ENCODE data around the gene C18orf32. TPM values are rescaled to one million over a fixed set of nuclear protein-coding genes. Genes with fewer than 3 reads are reported as not detected.
A peak's percentile ranks its signal among the peaks of the same experiment; 100 is the strongest.
"Not testable (repeated sequence)": the region's sequence is repeated elsewhere in the genome, so short reads cannot be mapped to it uniquely, and the experiment has no call there.

The C18orf32 gene
- total RNA-seq, 1 donor from 2014 or later = 49.3 TPM

DNA sequence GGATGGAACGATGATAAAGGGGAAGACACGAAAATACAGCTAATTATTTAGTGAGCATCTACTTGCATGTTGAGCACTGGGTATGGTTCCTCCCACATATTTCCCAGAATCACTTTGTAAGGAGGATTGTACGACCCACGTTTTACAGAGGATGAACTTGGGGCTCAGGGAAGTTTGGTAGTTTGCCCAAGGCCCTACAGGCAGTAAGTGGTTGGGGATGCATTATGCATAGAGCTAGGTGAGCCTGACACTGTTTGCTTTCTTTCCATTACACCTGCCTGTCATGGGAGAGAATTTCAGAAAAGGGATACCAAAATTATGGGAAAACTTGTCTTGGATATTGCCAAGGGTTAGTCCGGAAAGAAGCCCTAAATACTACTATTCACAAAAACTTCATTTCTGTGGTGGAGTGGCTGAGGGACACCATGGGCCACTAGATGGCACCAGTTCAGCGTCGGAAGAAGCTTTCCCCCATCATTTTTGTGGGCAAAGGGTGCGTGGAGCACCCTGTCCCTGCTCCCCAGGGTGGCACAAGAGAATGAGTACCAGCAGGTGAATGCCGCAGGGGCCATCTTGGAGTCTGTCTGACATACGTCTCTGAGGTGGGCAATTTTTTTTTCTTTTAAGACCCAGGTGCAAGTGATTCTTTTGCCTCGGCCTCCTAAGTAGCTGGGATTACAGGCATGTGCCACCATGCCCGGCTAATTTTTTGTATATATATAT, 23.5 kb upstream of the C18orf32 start:
- ATAC-seq = peak; percentile 66
- DNase-seq = peak; percentile 40
- intact Hi-C loops (cut with micrococcal nuclease) = loop anchor here (5.0 kb wide), 1 partner anchor 347 kb away; no protein-coding TSS in a partner anchor

DNA sequence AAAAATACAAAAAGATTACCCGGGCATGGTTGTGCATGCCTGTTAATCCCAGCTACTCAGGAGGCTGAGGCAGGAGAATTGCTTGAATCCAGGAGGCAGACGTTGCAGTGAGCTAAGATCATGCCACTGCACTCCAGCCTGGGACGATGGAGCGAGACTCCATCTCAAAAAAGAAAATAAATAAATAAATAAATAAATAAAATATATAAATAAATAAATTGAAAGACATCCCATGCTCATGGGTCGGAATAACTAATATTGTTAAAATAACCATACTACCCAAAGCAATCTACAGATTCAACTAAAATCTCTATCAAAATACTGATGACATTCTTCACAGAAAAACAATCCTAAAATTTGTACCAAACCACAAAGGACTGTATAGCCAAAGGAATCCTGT, 19.4 kb upstream of the C18orf32 start:
- ATAC-seq; DNase-seq; intact Hi-C loops (cut with micrococcal nuclease): not testable (repeated sequence)

DNA sequence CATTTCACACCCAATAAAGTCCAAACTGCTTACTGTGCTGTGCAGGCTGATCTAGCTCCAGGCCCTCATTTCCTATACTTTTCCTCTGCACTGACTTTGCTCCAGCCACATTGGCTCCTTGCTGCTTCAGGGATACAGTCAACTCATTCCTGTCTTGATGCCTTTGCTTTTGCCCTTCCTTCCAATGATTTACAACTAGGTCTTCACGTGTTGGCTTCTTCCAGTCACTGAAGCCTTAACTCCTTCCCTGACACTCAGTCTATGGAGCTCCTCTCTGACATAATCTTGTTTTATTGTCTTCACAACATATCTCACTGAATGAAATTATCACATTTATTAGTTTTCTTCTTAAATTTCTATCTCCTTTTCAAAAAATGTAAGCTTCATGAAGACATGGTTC, 16.9 kb upstream of the C18orf32 start:
- no peak for DNase-seq
- ATAC-seq = no peak
- intact Hi-C loops (cut with micrococcal nuclease) = no loop called here

DNA sequence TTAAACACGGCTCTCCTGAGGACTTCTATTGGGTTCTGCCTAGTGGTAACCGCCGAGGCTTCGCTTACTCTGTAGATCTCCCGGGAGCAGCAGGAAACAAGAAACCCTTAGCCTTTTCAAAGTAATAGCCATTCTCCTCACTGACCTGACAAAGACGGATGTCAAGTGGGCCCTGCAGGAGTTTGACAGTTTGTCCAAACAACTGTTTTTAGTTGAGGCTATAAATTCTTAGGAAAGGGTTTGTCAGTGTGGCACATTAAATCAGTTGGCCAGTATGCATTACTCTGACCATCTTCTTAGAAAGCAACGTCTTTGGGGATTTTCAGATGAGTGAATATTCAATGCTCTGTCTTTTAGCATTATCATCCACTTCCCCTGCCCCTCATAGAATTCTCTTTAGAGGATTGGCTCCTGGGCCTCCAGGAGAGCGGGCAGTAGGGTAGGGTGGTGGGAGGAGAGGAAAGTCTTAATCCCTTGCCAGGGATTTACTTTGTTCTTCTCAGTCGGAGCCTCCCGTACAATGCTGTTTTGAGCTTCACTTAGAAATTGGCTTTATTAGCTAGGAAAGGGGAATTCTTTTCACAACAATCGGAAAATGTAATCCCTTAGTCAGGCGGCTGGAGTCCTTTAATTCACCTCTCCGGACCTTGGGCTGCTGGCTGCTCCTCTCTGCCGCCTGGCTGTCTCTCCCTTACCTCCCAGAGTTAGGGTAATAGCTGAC, 13.3 kb upstream of the C18orf32 start:
- intact Hi-C loops (cut with micrococcal nuclease) = no loop called here
- ATAC-seq (no peak), DNase-seq (no peak)

DNA sequence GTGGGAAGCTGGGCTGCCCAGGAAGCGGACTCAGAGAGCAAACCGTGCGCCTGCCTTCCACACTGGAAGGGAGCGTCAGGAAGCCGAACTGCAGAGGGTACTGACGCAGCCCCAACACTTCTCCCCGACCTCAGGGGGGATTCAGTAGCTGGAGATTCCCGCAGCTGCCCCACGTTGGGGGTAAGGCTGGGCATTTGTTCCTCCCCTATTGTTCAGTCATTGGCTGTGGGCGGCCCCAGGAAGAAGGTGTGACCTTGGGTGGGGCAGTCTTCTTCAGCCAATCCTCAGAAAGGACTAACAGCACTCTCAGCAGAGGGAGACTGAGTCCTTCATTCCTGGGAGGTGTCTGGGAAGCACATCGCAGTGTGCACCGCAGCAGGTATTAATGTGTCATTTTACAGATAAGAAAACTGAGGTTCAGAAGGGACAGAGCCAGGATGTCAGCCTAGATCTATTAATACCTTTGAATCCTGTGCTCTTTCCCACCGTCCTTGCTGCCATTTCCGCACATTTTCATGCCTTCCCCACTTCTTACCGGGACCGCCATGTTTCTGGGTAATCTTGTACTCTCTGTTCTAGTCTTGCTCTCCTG, 12.1 kb upstream of the C18orf32 start:
- ATAC-seq (no peak), DNase-seq (no peak)
- intact Hi-C loops (cut with micrococcal nuclease) = no loop called here

DNA sequence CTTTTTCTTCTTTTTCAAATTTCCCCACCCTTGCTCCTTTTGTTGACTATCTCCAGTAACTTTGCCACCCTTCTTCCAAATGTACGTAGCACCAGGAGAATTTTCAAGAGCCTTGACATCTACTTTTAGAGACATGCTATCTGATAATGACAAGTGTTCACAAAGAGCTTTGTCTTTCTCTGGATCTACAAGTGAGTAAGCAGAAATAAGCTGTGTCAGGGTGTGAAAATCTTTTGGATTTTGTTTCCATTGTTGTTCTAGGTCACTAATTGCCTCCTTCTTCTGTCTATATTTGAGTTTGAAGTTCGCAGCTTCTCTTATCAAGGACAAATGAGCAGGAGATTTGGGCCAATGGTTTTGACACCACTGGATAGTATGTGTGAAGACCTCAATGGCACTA, 8.4 kb upstream of the C18orf32 start:
- ATAC-seq = no peak
- DNase-seq = no peak
- intact Hi-C loops (cut with micrococcal nuclease) = no loop called here

DNA sequence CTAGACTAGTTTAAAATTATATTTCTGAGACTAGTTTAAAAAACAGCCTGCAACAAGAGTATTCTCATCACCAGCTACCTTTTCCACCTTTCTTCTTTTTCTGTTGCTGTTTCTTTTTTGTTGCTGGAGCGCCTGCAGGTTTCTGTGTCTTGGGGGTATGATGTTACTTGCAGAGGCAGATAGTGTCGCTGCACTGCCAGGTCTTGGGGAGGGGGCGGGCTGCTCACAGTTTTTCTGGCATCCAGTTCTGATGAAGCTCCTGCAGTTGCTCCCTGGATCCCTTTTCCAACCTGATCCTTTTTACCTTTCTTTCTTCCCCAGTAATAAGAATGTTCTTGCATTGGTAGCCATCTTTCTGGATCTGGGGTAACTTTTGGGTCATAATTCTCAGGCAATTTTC, 8.0 kb upstream of the C18orf32 start:
- intact Hi-C loops (cut with micrococcal nuclease) = no loop called here
- DNase-seq = no peak
- no peak for ATAC-seq

DNA sequence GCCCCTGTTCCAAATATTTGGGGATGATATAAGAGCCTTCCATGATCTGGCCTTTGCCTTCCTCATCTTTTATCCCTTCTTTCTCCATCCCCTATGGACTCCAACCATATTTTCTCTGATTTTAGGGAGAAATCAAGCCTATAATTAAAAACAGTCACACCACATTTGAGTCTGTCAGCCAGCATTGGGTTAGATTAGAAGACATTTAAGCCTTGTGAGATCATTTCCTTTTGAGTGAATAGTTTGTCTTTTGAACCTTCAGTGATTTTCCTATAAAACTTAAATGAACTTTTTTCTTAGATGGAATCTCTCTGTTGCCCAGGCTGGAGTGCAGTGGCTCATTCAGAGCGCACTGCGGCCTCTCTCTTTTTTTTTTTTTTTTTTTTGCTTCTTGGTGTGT, 7.6 kb upstream of the C18orf32 start:
- ATAC-seq (no peak), DNase-seq (no peak)
- intact Hi-C loops (cut with micrococcal nuclease) = no loop called here

DNA sequence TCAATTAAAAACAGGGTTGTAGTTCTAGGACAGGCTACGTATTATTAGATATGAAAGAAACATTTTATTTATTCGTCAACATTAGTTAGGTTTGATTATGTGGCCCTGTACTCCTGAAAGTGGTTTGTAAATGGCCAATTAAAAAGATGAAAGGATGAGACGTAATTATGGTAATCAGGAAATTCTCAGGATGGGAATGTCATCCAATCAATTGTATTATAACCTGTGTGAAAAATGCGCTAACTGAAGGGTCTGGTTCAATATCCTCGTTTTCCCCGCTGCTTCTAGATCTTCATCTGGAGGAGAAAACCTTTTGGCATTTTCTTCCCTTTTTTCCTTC, 5.6 kb upstream of the C18orf32 start:
- ATAC-seq (no peak), DNase-seq (no peak)
- intact Hi-C loops (cut with micrococcal nuclease) = no loop called here

DNA sequence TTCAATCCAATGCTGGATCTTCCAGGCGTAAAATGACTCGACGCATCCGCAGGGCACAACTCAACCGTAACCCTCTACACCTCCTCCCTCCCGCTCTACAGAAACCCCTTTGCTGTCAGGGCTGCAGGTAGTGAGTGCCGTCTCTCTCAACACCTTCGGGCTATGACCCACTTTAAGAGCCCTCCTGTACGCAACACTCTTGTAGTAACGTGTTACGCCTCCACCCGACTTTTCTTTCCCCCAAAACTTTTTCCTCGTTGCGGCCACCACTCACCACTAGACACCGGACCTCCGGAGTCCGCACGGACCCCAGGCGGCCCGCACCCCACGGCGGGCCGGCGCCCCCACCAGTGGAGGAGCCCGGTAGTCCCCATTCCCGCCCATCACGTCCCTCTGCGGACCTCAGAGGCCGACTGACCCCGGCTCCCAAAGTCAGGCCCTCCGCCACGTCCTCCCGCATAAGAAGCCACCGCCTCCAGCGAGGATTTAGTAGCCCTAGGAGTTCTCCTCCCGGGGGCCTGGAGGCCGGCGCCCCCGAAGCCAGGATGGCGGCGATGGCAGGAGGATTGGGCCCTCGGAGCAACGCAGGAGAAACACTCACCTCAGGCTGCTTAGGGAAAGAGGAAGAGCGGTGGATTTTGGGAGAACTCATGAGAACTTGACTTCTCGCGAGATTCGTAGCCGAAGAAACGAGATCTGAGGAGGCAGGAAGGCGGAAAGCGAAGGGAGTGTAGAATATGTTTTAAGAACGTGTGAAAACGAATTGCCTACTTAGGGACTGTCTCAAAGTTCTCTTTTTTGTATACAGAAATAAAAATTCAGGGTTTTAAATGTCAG, 5.0 kb upstream of the C18orf32 start, which contains the start of gene RPL17:
RPL17 (minus strand) TSS at position 609 of the 837 bp plus-strand sequence.
- ATAC-seq (peak; percentile 90), DNase-seq (peak; percentile 73)
- intact Hi-C loops (cut with micrococcal nuclease) = no loop called here

DNA sequence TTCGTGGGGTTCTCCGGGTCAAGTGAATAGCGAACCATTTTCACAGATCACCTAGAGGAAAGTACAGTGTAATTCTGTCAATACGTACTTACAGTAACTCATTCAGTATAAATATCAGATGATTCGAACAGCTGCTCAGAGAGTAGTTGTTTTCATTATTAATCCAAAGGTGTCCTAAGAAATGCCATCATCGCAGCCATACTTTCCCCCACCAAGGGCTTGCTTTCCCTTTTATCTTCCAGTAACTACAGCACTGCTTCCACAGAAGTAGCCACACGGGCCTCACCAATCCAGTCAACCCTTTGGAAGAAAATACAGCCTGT, 4.5 kb upstream of the C18orf32 start:
- intact Hi-C loops (cut with micrococcal nuclease) = no loop called here
- no peak for ATAC-seq
- DNase-seq = no peak

DNA sequence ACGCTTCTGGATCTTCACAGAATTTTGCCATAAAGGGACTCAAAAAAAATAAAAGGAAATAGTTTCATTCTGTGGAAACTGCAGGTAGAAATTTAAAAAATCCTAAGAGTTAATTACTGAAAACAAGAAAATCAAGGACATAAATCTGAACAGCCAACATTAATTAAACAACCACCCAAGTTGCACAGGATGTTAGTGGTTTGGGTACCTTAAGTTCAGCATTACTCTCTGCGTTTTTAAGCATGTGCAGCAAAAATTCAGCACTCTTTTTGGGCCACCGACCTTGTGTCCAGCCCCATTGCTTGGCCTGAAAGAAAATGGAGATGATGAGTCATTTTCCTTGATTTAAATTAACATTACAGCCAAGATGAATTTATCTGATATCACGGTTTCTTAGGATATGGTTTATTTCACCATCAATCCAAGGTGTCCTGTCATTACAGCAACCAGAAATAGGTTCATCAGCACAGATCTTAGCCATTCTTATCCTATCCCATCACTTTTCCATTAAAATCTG, 3.3 kb upstream of the C18orf32 start:
- intact Hi-C loops (cut with micrococcal nuclease) = no loop called here

DNA sequence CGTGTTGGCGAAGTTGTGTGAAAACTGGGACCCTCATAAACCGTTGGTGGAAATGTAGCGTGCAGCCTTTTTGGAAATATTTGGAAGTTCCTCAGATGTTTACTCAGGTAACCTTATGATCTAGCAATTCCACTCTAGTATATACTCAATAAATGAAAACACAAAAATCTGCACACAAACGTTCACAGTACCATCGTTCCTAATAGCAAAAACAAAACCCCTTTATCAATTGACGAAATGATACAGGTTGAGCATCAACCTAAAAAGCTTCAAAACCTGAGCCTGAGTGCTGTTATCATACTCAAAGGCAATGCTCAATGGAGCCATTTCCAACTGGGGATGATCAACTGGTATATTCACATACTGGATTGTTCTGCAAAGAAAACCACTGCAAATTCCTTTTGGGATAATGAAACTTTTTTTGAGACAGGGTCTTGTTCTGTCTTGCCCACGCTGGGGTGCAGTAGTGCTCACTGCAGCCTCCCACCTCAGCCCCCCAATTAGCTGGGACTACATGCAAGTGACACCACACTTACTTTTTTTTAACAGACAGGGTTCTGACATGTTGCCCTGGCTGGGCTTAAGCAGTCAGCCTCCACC, 777 bp upstream of the C18orf32 start:
- no peak for DNase-seq
- no peak for ATAC-seq
- intact Hi-C loops (cut with micrococcal nuclease) = no loop called here

More for the DNA sequence above, 3.3 kb upstream of the C18orf32 start:
- DNase-seq (no peak), ATAC-seq (no peak)

DNA sequence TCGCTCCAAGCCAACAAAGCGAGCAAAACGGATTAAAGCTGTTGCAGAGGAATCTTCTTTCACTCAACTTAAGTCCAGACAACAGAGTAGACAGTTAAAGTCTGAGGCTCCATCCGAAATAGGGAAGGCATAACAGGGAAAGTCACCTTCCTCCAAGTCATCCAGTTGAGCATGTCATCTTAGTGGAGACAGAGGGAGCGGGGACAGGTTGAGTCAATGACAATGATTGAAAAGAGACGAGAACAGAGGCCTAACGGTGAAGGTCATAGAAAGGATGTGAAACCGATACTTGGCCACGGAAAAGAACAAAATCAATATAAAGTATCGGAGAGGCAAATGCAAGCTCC, 455 bp downstream of the C18orf32 start:
- intact Hi-C loops (cut with micrococcal nuclease) = no loop called here
- ATAC-seq = peak; percentile 48
- no peak for DNase-seq

DNA sequence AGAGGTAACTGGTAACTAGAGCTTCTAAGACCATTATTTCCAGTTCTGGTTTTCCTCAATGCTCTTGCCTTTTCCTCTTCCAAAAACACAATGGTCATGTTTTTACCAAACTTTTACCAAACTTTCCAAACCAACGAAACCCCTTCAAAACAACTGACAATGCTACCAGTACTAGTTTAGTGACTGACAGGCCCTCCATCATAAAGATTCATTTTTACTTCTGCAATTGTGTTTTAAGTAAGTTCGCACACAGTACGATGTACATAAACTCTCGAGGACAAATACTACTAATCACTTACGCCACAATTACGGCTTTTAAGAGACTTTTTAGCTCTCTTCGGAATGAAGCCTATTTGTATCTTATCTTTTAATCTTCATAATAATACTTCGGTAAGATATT, 900 bp downstream of the C18orf32 start:
- DNase-seq = no peak
- intact Hi-C loops (cut with micrococcal nuclease) = no loop called here
- no peak for ATAC-seq

DNA sequence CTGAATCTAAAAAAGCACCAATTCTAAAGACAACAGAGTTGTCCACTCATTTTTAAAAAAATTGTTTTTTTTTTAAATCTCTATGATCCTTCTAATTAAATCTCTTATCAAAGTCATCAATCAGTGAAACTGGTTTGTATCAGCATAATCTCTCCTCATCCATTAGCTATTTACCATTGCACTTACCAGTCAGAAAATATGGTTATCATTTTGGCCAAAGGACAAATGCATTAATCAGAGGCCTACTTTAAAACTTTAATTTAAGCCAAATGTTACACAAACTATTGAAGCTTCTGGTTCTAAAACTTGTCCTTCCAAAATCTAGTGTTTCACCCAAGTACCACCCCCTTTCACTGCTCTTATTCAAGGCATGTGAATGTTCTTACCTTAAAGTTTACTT, 3.8 kb downstream of the C18orf32 start:
- intact Hi-C loops (cut with micrococcal nuclease) = no loop called here
- DNase-seq (no peak), ATAC-seq (no peak)

DNA sequence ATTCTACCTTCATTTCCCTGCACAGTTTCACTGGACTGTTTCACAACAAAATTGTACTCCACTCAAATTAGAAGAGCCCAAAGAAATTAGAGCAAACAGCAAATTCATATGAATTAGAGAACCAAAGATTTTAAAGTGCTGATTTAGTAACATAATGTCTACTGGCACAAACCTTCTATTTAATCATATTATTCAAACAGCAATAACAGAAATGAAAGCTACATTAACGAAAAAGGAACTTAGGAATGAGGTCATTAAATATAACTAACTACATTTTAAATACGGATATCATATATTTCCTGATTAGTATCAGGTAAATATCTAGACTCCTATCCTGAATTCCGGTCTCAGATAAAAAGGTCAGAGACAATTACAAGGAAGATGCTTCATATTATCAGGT, 5.1 kb downstream of the C18orf32 start:
- ATAC-seq (no peak), DNase-seq (no peak)
- intact Hi-C loops (cut with micrococcal nuclease) = no loop called here

DNA sequence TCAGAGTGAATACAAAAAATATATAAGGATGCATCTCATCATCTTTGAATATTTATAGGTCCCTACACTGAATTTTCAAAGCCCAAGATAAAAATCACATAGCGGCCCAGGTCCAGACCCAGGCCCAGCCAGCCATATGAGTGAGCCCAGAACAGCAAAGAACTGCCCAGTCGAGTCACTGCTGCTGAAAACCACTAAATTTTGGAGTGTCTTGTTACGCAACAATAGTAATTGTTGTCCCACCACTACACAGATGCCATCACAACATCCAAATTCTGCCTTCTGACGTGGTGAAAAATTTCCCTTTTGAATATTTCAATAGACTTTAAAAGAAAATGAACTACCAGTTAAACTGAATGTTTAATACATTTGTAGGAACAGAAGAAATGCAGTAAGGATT, 5.7 kb downstream of the C18orf32 start:
- DNase-seq = no peak
- intact Hi-C loops (cut with micrococcal nuclease) = no loop called here
- no peak for ATAC-seq

DNA sequence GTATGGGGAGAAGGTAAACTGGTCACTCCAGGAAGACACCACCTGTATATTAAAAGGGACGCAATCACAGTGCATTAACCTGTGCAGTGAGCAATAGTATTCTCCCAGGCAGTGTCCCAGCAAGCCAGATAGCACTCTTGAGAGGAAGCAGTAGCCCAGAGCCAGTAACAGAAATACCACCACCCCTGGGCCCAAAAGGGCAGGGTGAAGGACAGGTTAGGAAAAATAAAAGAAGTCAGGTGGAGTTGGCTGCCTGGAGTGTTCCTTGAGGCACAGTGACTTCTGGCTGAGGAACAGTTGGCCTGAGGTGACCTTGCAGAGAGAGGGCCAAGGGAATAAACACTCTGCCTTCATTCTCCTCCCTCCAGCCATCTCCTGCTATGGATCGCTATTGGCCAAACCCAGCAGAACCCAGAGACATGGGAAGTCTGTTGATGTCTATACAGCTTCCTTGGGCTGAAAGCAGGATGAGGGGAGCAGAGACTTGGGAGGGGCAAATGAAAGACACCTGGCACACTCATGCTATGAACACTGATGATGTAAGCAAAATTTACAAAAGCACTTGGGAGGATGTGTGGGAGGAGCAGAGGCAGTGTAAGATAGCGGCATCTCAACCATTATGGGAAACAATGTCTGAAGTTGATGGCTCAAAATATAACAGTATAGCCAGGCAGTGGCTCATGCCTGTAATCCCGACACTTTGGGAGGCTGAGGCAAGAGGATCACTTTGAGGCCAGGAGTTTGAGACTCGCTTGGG, 7.5 kb downstream of the C18orf32 start:
- intact Hi-C loops (cut with micrococcal nuclease) = no loop called here
- DNase-seq (no peak), ATAC-seq (peak; percentile 69)
